C4-2B (cell line): ENCODE data around the gene AKR7A2.

Source experiments
- H3K27ac ChIP-seq: fragments of 450-650 bp; 2 replicates; pipeline ENCODE4 v1.5.1; 2017
- ZFX ChIP-seq: fragments of 450-650 bp; IDR thresholded peaks from 2 replicates; pipeline ENCODE4 v1.6.1; 2017
- TF ChIP-seq, protein P1 (sequence below): fragments of 450-650 bp; conservative IDR thresholded peaks from 2 replicates; pipeline ENCODE4 v1.5.1; 2017; ENCODE audit warnings: mild to moderate bottlenecking

Gene AKR7A2

DNA sequence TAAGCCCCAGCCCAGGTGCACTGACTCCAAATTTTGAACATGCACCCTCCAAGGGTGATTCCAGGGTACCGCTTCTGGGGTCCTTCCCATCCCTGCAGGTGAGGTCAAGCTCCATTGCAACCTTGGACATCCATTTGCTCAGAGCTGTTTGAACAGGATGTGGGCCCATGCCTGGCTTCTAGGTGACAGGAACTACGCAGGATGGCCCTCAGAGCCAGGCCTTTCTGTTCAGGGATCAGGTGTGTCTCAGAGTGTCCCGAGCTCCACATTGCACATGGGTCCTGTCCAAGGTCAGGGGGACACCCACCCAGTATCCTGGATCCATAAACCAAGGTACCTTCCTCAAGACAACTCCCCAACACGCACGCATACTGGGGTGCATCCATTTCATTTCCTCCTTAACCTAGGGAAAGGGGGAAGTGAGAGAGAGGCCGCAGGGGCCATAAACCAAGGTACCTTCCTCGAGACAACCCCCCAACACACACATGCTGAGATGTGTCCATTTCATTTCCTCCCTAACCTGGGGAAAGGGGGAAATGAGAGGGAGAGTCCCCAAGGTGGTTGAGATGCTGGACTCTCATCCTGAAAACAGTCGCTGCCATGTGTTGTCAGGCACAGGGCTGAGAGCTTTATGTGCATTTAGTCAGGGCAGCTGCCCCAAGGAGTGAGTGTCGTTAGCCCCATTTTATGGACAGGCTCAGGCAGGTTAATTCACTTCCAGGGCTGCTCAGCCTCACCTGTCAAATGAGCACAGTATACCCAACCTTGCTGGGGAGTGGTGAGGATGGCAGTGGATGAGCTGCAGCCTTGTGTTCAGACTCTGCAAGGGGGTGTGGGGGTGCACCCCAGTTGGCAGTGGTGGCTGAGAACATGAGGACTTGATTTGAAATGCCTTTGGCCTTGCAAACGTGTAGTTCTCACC is 2.3 kb upstream of the AKR7A2 start:
- TF ChIP-seq ZFX, result no peak
- TF ChIP-seq, protein P1, sequence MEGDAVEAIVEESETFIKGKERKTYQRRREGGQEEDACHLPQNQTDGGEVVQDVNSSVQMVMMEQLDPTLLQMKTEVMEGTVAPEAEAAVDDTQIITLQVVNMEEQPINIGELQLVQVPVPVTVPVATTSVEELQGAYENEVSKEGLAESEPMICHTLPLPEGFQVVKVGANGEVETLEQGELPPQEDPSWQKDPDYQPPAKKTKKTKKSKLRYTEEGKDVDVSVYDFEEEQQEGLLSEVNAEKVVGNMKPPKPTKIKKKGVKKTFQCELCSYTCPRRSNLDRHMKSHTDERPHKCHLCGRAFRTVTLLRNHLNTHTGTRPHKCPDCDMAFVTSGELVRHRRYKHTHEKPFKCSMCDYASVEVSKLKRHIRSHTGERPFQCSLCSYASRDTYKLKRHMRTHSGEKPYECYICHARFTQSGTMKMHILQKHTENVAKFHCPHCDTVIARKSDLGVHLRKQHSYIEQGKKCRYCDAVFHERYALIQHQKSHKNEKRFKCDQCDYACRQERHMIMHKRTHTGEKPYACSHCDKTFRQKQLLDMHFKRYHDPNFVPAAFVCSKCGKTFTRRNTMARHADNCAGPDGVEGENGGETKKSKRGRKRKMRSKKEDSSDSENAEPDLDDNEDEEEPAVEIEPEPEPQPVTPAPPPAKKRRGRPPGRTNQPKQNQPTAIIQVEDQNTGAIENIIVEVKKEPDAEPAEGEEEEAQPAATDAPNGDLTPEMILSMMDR, result no peak
- no peak overlapping the region for H3K27ac ChIP-seq

DNA sequence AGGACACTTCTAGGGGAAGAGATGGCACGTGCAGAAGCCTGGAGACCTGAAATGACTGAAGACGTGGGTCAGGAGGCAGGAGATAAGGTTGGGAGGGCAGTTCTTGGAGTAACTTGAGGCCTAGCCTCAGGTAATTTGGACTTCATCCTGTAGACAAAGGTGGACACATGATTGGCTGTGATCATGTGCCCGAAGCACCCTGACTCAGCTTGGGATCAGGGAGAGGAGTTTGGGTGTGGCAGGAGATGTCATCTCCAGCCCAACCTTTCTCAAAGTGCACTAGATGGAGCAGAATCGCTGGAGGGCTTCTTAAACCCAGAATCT is 1.7 kb upstream of the AKR7A2 start:
- TF ChIP-seq, protein P1, result no peak
- TF ChIP-seq ZFX, result no peak
- H3K27ac ChIP-seq, result no peak overlapping the region

DNA sequence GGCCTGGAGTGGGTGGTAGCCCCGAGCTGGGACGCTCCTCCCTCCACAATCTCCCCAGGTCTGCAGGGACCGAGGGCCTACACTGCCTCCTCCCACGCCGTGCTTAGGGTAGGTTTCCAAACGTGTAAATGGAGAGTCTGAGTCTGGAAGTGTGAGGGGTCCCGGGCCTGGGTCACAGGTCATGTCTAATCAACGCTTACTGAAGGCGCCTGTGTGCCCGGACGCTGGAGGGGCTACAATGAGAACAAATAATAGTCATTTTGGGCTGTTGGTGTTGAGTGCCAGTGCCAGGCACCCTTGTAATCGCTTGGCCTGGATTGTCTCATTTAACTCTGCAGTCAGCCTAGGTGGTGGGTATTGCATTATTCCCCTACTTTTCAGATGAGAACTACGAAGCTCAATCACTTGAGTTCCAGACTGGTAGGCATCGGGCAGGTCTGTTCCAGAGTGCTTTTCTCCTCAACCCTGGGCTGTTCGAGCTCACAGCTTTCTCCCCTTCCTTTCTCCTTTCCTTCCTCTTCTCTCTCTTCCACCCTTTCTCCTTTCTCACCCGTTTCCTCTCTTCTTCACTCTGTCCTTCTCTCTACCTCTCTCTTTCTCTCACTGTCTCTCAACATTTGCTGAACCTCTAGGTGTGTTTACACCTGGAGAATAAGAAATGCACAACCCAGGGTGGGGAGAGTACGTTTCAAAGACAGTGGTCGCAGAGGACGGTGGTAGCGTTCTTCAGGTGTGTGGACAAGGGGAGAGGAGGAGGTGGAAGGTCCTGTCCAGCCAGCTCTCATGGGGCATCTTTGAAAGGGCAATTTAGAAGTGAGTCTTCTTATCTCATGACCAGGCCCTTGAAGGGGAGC is 1.1 kb upstream of the AKR7A2 start:
- no peak for TF ChIP-seq ZFX
- TF ChIP-seq, protein P1, result no peak
- peak overlapping the region; percentile 91 for H3K27ac ChIP-seq

DNA sequence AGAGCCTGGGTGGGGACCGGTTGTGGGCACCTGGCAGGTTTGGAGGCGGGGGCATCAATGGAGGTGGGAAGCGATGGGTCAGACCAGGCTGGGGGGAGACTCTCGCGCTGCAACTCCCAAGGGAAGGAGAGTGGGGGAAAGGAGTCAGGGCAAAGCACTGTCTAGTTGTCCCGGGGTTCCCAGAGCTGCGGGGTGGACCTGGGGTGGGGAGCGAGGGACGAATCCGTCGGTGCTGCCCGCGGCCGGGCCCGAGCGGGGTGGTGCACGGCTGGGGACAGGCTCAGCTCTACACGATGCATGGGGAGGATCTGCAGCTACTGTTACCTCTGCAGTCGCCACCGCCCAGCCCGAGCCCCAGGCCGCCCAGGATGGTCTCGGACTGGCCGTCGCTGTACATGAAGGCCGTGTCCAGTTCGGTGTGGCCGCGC is 427 bp downstream of the AKR7A2 start:
- peak overlapping the region; percentile 91 for H3K27ac ChIP-seq

DNA sequence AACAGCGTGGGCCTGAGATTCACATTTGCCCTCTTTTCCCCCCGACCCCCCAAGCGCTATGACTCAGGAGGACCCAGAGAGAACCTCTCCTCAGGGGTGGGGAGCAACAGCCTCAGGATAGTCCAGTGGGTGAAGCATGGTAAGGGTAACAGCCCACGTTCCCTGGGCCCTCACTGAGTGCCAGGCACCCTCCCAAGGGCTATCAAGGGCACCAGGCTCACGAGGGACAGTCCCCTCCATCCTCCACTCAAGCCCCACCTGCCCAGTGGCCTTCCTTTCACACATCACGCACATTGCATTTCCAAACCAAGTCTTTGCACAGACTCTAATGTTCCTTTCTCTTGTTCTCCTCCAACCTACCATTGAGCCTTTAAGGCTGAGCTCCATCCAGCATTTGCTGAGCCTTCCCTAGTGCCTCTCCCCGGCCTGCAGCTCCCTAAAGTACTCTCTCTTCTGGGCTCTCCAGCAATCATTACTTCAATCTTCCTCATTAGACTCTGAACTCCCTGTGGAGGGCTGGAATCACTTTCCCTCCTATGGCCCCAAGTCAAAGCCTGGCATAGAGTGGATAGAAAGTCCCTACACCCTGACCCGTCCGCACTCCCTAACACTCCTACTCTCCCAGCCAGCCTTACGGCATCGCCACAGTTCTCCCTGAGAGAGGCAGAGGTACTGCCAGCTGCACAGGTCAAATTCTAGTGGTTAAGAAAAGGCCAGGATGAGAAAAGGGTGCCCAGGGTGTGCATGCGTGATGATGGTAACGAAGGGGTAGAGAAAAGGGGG is 1.0 kb downstream of the AKR7A2 start:
- no peak for TF ChIP-seq ZFX
- TF ChIP-seq, protein P1, result no peak
- H3K27ac ChIP-seq, result peak overlapping the region; percentile 91

More for the DNA sequence above, 427 bp downstream of the AKR7A2 start:
- no peak; the same call in 1 of the 2 replicates for TF ChIP-seq ZFX
- TF ChIP-seq, protein P1, result no peak

DNA sequence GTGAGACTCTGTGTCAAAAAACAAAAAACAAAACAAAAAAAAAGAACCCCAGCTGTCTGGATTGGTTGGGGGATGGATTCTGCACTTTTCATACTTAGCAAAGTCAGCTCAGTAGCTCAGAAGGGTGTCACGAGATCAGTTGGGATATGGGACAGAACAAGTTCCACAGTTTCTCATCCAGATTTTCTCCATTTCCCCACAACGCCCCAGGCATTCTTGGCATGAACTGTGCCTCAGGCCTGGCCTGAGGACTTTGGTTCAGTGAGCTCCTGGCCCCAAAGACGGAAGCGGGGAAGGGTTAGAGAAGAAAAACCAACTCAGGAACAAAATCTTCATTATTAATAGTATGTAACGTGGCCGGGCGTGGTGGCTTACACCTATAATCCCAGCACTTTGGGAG is 1.9 kb downstream of the AKR7A2 start:
- TF ChIP-seq ZFX, result no peak
- TF ChIP-seq, protein P1, result no peak
- H3K27ac ChIP-seq, result no peak overlapping the region
